ENCODE results near the gene CNTNAP5.

GRCh38 chr2:124571836-124572235 is 546.7 kb downstream of the CNTNAP5 start:
- TF ChIP-seq ZNF274 (IDR thresholded peaks at IDR 0.05; ENCODE audit: low read depth, low read length): no peak
- TF ChIP-seq YY1 (IDR thresholded peaks at IDR 0.05; ENCODE audit: insufficient read depth, insufficient read length): no peak
